Suprapubic skin (tissue), 4 donors: ENCODE results near the gene MYL3. TPM values are rescaled to one million over a fixed set of nuclear protein-coding genes. Genes with fewer than 3 reads are reported as not detected.

ENCODE experiments used
- DNase-seq, 2 donors: peaks; one replicate each; pipeline ENCODE4 v3.0.0-alpha.2; 2019; ENCODE audit warnings: low spot score in 2 of 2
- H3K27ac ChIP-seq: fragments of 200-600 bp; sonication (generic); one replicate; pipeline ENCODE4 v1.5.1; 2019
- H3K27me3 ChIP-seq: fragments of 200-600 bp; sonication (generic); one replicate; pipeline ENCODE4 v1.5.1; 2019
- H3K36me3 ChIP-seq: fragments of 200-600 bp; sonication (generic); one replicate; pipeline ENCODE4 v1.5.1; 2019
- H3K4me1 ChIP-seq: fragments of 200-600 bp; sonication (generic); one replicate; pipeline ENCODE4 v1.5.1; 2019
- H3K4me3 ChIP-seq: fragments of 200-600 bp; sonication (generic); one replicate; pipeline ENCODE4 v1.5.1; 2019; ENCODE audit warnings: mild to moderate bottlenecking
- H3K9me3 ChIP-seq: fragments of 200-600 bp; sonication (generic); one replicate; pipeline ENCODE4 v1.5.1; 2019
- CTCF ChIP-seq, 2 donors: fragments of 200-600 bp in 1 of 2; fragments of 450-650 bp in 1 of 2; sonication (generic) in 1 of 2; IDR thresholded peaks; one replicate each; pipeline ENCODE4 v1.5.1; 2016 to 2019; ENCODE audit warnings: antibody characterized with exemption in 2 of 2, mild to moderate bottlenecking in 1 of 2, moderate library complexity in 1 of 2
- EP300 ChIP-seq: sonication (generic); formaldehyde crosslinking; IDR thresholded peaks from one replicate; pipeline ENCODE4 v1.6.1; 2017; ENCODE audit warnings: antibody characterized with exemption
- POLR2A ChIP-seq, 2 donors: fragments of 450-650 bp; IDR thresholded peaks; one replicate each; pipeline ENCODE4 v1.6.1; 2017; ENCODE audit warnings: antibody characterized with exemption in 2 of 2, mild to moderate bottlenecking in 2 of 2, moderate library complexity in 2 of 2
- POLR2AphosphoS5 ChIP-seq, 3 donors: sonication (generic); formaldehyde crosslinking; IDR thresholded peaks; one replicate each; pipeline ENCODE4 v1.6.1; 2017; ENCODE audit warnings: antibody characterized with exemption in 3 of 3
- WGBS: methylation state at CpG from one replicate; pipeline ENCODE4 v1.1.5; 2018; 5-methylcytosine and 5-hydroxymethylcytosine counted together
- total RNA-seq, 4 donors: library from RNA; depleted of rRNA; stranded (reverse); fragments of >200 nt; gene quantifications; one replicate each; pipeline ENCODE4 v1.1.0, GENCODE V29; 2016

Gene MYL3
- total RNA-seq, 4 donors from 2014 or later = 1.4 TPM; not detected in 3

GRCh38 chr3:46849045-46849631 lies 14.1 kb downstream of the MYL3 start:
- Histone ChIP-seq H3K27me3 (no peaks in the 10 kb centered on the region), H3K4me1 (peaks cover 41% of the 10 kb centered on the region), H3K4me3 (no peak overlapping the region), H3K36me3 (no peaks in the 10 kb centered on the region), H3K9me3 (no peaks in the 10 kb centered on the region), H3K27ac (no peak overlapping the region)
- WGBS = 82% methylated on average over 7 of the region's 7 CpGs
- TF ChIP-seq CTCF (IDR thresholded peaks at IDR 0.05) = no peak
- TF ChIP-seq POLR2AphosphoS5 (IDR thresholded peaks at IDR 0.05) = no peak
- TF ChIP-seq POLR2A (IDR thresholded peaks at IDR 0.05) = no peak
- TF ChIP-seq EP300 = no peak
- peak in 1 of 2 donors; percentile 69 for DNase-seq

- WGBS = 84% methylated on average over 12 of the region's 12 CpGs
- H3K36me3 ChIP-seq = no peaks in the 10 kb centered on the region
- H3K27ac ChIP-seq = no peak overlapping the region
- peak; percentile 65 to 71 for DNase-seq
- no peaks in the 10 kb centered on the region for H3K9me3 ChIP-seq
- TF ChIP-seq CTCF (IDR thresholded peaks at IDR 0.05) = peak in 1 of 2 donors; percentile 29
- no peak for TF ChIP-seq POLR2AphosphoS5 (IDR thresholded peaks at IDR 0.05)
- no peaks in the 10 kb centered on the region for H3K27me3 ChIP-seq
- H3K4me1 ChIP-seq = peaks cover 41% of the 10 kb centered on the region
- H3K4me3 ChIP-seq = no peak overlapping the region
These were observed 14.8 kb downstream of the MYL3 start for GRCh38 chr3:46848271-46849044.

GRCh38 chr3:46847744-46848143 lies 15.5 kb downstream of the MYL3 start:
- peak in 1 of 2 donors; percentile 63 for DNase-seq
- Histone ChIP-seq H3K27me3 (no peaks in the 10 kb centered on the region), H3K9me3 (no peaks in the 10 kb centered on the region), H3K36me3 (no peaks in the 10 kb centered on the region), H3K4me3 (no peak overlapping the region), H3K27ac (no peak overlapping the region), H3K4me1 (peaks cover 41% of the 10 kb centered on the region)
- 90% methylated on average over 5 of the region's 5 CpGs for WGBS
- TF ChIP-seq POLR2A (IDR thresholded peaks at IDR 0.05) (no peak), POLR2AphosphoS5 (IDR thresholded peaks at IDR 0.05) (no peak), EP300 (no peak), CTCF (IDR thresholded peaks at IDR 0.05) (no peak)

- H3K4me3 ChIP-seq = peak overlapping the region; percentile 55
- H3K9me3 ChIP-seq = no peaks in the 10 kb centered on the region
- DNase-seq = peak in 1 of 2 donors; percentile 74
- 78% methylated on average over 5 of the region's 9 CpGs for WGBS
- no peaks in the 10 kb centered on the region for H3K27me3 ChIP-seq
- TF ChIP-seq CTCF (IDR thresholded peaks at IDR 0.05) (no peak), POLR2A (IDR thresholded peaks at IDR 0.05) (no peak), POLR2AphosphoS5 (IDR thresholded peaks at IDR 0.05) (no peak), EP300 (no peak)
- H3K36me3 ChIP-seq = no peaks in the 10 kb centered on the region
- peak overlapping the region; percentile 71 for H3K27ac ChIP-seq
- H3K4me1 ChIP-seq = peaks cover 41% of the 10 kb centered on the region
These were observed 16.4 kb downstream of the MYL3 start for GRCh38 chr3:46846624-46847542.
